EH (cell line): ENCODE measurements around the gene ZMYM2.

Source experiments
- DNase-seq: peaks from one replicate; pipeline ENCODE4 v3.0.0-alpha.2; 2015; ENCODE audit warnings: low read depth

Gene ZMYM2

GRCh38 chr13:20045950-20046548 lies 87.5 kb downstream of the ZMYM2 start:
- no peak for DNase-seq

DNA sequence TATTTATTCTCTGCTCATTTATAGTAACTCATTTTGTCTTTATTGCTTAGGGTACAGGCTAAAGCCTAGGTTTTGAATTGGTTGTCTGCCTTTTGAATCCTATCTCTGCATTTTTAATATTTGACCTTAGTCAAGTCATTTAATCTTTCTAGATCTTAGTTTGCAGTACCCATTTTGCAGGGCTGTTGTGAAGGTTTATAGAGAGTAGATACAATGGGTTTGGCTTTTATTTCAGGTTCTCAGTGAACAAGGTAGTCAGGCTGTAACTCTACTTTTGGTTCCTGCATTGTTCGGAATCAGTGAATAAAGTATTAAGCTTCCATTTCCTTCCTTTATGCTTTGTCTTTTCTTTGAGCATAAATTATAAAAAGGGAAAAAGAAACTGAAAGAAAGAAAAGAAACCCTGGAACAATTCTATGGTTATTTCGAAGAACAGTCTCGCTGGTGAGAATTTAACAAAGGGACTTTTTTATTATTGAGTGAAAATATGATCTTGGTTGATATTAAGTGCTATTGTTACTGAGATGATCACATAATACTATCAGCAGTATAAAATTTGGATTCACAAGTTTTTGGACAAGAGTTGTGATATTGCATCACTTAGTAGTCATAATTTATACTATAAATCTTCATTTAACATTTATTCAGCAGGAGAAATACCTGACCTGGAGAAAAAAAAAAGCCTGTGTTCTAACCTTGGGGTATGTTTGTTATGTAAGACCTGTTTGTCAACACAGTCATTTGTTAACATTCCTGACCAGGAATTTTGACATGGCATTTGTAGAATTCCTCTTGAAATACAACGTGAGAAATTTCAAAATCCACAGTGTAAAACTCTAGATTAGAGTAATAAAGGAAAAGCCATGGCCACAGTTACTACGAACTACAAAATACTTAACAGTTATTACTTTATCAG lies 91.3 kb downstream of the ZMYM2 start:
- no peak for DNase-seq

- no peak for DNase-seq
Observed at GRCh38 chr13:20051366-20051765, 92.8 kb downstream of the ZMYM2 start.

- peak; percentile 6 for DNase-seq
Observed at GRCh38 chr13:20053016-20053415, 94.5 kb downstream of the ZMYM2 start.

- DNase-seq, result no peak
Observed at GRCh38 chr13:20053891-20054290, 95.4 kb downstream of the ZMYM2 start.

DNA sequence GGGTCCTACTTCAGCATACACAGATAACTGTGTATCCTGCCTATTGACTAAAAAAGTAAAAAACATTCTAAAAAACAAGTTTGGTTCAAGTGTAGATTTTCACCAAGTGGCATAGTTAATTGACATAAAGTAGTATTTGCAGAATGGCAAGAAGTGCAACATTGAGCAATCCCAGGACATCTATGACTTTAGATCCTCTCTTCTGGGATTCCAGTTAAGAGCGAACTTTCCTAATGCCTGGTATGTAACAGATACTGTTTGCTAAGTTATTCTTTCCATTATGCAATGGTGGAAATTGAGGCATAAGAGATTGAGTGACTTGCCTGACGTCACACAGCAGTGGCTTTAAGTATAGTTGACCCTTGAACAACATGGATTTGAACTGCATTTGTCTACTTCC lies 96.1 kb downstream of the ZMYM2 start:
- no peak for DNase-seq

DNA sequence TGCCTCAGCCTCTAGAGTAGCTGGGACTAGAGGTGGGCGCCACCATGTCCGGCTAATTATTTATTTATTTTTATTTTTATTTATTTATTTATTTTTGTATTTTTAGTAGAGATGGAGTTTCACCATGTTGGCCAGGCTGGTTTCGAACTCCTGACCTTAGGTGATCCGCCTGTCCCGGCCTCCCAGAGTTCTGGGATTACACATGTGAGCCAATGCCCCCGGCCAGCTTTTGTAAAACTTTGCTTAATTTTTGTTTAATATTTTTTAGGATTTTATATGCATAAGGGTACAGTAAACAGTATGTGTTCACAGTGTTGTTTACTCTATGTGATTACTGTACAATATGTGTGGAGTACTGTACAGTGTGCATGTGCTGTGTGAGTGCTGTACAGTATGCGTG lies 98.7 kb downstream of the ZMYM2 start:
- DNase-seq, result no peak

DNA sequence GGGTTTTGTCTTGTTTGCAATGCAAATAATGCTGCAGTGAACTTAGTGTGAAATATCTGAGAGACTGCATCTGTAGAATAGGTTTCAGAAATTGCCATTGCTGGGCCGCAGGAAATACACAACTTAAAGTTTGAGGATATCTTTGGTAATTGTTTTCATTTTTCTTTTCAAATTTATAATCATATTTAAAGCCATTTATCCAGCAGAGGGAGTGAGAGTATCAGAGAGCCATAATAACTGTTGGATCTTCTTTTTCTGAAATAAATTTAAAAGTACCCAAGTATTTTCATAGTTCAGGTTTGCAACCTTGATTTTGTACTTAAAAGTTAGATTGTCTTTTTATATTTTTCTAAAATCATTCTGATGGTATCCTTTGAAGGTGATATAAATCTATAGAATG lies 99.4 kb downstream of the ZMYM2 start:
- no peak for DNase-seq

- DNase-seq, result no peak
Observed at GRCh38 chr13:20058476-20058875, 99.9 kb downstream of the ZMYM2 start.

GRCh38 chr13:20064128-20064527 lies 105.6 kb downstream of the ZMYM2 start:
- peak; percentile 17 for DNase-seq

GRCh38 chr13:20065516-20065915 lies 107.0 kb downstream of the ZMYM2 start:
- no peak for DNase-seq

- no peak for DNase-seq
Observed at GRCh38 chr13:20069956-20070355, 111.4 kb downstream of the ZMYM2 start.

GRCh38 chr13:20073775-20074174 lies 115.2 kb downstream of the ZMYM2 start:
- DNase-seq, result no peak

DNA sequence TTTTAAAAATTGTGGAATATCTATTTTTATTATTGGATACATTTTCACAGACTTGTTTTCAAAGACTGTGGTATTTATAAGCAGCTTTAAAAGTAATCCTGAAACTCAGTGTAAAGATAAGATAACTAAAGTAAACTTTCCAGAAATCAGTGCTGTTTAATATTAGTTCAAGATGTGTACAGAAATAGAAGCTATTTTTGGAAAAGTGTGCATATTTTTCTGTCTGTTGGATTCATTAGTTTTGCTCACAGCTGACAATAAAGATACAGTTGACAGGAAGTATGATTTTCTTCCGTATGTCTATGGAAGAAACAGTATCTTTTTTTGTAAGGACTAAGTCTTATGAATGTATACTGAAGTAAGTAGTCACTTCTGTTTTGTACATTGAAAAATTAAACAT lies 116.4 kb downstream of the ZMYM2 start:
- no peak for DNase-seq

GRCh38 chr13:20077086-20077485 lies 118.6 kb downstream of the ZMYM2 start:
- no peak for DNase-seq

GRCh38 chr13:20080377-20081164 lies 122.0 kb downstream of the ZMYM2 start:
- no peak for DNase-seq

- peak; percentile 16 for DNase-seq
Observed at GRCh38 chr13:20090349-20090748, 131.8 kb downstream of the ZMYM2 start.

- DNase-seq, result no peak
Observed at GRCh38 chr13:20093951-20094350, 135.4 kb downstream of the ZMYM2 start.

- DNase-seq, result no peak
Observed at GRCh38 chr13:20099319-20099718, 140.8 kb downstream of the ZMYM2 start.

DNA sequence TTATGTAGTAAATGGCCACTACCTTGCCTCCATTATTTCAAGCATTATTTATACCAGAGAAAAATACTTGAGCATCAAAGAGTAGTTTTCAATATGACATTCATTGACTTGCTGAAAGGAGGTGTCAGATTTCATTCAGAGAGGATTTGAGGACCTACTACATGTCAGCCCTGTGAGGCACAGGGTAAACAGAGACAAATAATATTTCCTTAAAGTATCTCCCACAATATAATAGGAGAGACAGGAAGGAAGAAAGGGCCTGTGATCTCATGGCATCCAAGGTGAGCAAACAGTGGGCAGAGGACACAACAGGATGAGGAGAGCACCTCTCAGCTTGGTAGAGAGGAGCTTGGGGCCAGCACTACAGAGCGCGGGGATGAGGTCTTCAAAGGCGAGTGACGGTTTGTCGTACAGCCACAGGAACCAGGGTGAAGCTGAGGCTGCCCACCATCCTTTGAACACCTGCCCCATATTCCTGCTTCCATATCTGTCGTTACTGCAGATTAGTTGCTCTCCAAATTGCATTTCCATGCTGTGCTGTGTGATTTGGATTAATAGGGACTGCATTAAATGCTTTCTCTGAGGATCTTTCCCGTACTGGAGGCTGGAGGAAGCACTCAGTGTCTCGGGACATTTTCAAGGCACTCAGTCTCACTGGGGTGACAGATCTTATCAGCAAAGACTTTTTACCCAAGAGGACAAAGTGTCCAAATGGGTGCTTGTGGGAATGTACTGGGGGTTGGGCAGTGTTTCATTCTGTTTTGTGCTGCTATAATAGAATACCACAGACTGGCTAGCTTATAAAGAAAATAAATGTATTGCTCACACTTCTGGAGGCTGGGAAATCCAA lies 143.2 kb downstream of the ZMYM2 start:
- no peak for DNase-seq

- peak; percentile 18 for DNase-seq
Observed at GRCh38 chr13:20102525-20103180, 144.1 kb downstream of the ZMYM2 start.
